ENCODE data around the gene S100B.

The S100B gene

GRCh38 chr21:46626975-46627501, 22.2 kb upstream of the S100B start:
- no peak for DNase-seq

- no peak for DNase-seq
Observed at GRCh38 chr21:46626536-46626935, 21.7 kb upstream of the S100B start.

- DNase-seq = no peak
Observed at GRCh38 chr21:46625759-46626158, 20.9 kb upstream of the S100B start.

- DNase-seq = no peak
Observed at GRCh38 chr21:46624050-46624449, 19.2 kb upstream of the S100B start.

GRCh38 chr21:46622226-46622625, 17.3 kb upstream of the S100B start:
- DNase-seq = no peak

GRCh38 chr21:46621457-46622182, 16.7 kb upstream of the S100B start:
- no peak for DNase-seq

GRCh38 chr21:46620846-46621245, 16.0 kb upstream of the S100B start:
- DNase-seq = no peak

GRCh38 chr21:46619846-46620245, 15.0 kb upstream of the S100B start:
- DNase-seq = no peak

- DNase-seq = no peak
Observed at GRCh38 chr21:46618738-46619379, 14.0 kb upstream of the S100B start.

- DNase-seq = no peak
Observed at GRCh38 chr21:46617267-46618051, 12.6 kb upstream of the S100B start.

- DNase-seq = no peak
Observed at GRCh38 chr21:46616656-46617055, 11.8 kb upstream of the S100B start.

GRCh38 chr21:46616050-46616449, 11.2 kb upstream of the S100B start:
- no peak for DNase-seq

- no peak for DNase-seq
Observed at GRCh38 chr21:46613391-46613790, 8.5 kb upstream of the S100B start.

GRCh38 chr21:46610018-46610701, 5.3 kb upstream of the S100B start:
- DNase-seq = no peak

GRCh38 chr21:46608672-46609111, 3.8 kb upstream of the S100B start:
- no peak for DNase-seq

GRCh38 chr21:46607636-46608035, 2.8 kb upstream of the S100B start:
- DNase-seq = no peak

- no peak for DNase-seq
Observed at GRCh38 chr21:46606427-46606813, 1.5 kb upstream of the S100B start.

- DNase-seq = no peak
Observed at GRCh38 chr21:46605767-46606426, 1.0 kb upstream of the S100B start.

- no peak for DNase-seq
Observed at GRCh38 chr21:46604329-46604974, 430 bp downstream of the S100B start.

- no peak for DNase-seq
Observed at GRCh38 chr21:46603228-46603627, 1.7 kb downstream of the S100B start.

GRCh38 chr21:46600978-46601377, 3.9 kb downstream of the S100B start:
- no peak for DNase-seq

- no peak for DNase-seq
Observed at GRCh38 chr21:46600305-46600704, 4.6 kb downstream of the S100B start.
